CD1c-positive myeloid dendritic cell (primary cell): ENCODE measurements around the gene RCOR2.
A peak's percentile ranks its signal among the peaks of the same experiment; 100 is the strongest.
"Not testable (repeated sequence)": the region's sequence is repeated elsewhere in the genome, so short reads cannot be mapped to it uniquely, and the experiment has no call there.

Source experiments
- DNase-seq: peaks from one replicate; pipeline ENCODE4 v3.0.0-alpha.2; 2016; ENCODE audit errors: extremely low spot score

The RCOR2 gene

GRCh38 chr11:63916837-63917691, at the start of gene RCOR2:
Gene RCOR2 (minus strand): TSS chr11:63917164. CDS start chr11:63916456, 708 bp downstream.
- DNase-seq = peak; percentile 68

- no peak for DNase-seq
Observed at GRCh38 chr11:63966444-63966843, 49.5 kb upstream of the RCOR2 start.

- DNase-seq = not testable (repeated sequence)
Observed at GRCh38 chr11:63963895-63964294, 46.9 kb upstream of the RCOR2 start.

- no peak for DNase-seq
Observed at GRCh38 chr11:63961608-63962412, 44.8 kb upstream of the RCOR2 start.

- no peak for DNase-seq
Observed at GRCh38 chr11:63958008-63958407, 41.0 kb upstream of the RCOR2 start.

GRCh38 chr11:63952570-63952969, 35.6 kb upstream of the RCOR2 start:
- DNase-seq = no peak

- no peak for DNase-seq
Observed at GRCh38 chr11:63951779-63952536, 35.0 kb upstream of the RCOR2 start.

- DNase-seq = peak; percentile 75
Observed at GRCh38 chr11:63945477-63946163, 28.7 kb upstream of the RCOR2 start.

- no peak for DNase-seq
Observed at GRCh38 chr11:63944987-63945386, 28.0 kb upstream of the RCOR2 start.

- DNase-seq = no peak
Observed at GRCh38 chr11:63942803-63943202, 25.8 kb upstream of the RCOR2 start.

GRCh38 chr11:63941901-63942300, 24.9 kb upstream of the RCOR2 start:
- no peak for DNase-seq

- DNase-seq = peak; percentile 65
Observed at GRCh38 chr11:63940786-63941185, 23.8 kb upstream of the RCOR2 start.

GRCh38 chr11:63939397-63939891, 22.5 kb upstream of the RCOR2 start:
- peak; percentile 28 for DNase-seq

GRCh38 chr11:63938479-63939396, 21.8 kb upstream of the RCOR2 start, which contains the start of gene NAA40:
Gene NAA40 (plus strand): TSS chr11:63939002. CDS start chr11:63939097, 95 bp downstream.
- peak; percentile 94 for DNase-seq

- DNase-seq = no peak
Observed at GRCh38 chr11:63937713-63938478, 20.9 kb upstream of the RCOR2 start.

GRCh38 chr11:63933459-63933858, 16.5 kb upstream of the RCOR2 start:
- DNase-seq = no peak

- DNase-seq = no peak
Observed at GRCh38 chr11:63931876-63932275, 14.9 kb upstream of the RCOR2 start.

GRCh38 chr11:63931045-63931444, 14.1 kb upstream of the RCOR2 start:
- no peak for DNase-seq

- DNase-seq = no peak
Observed at GRCh38 chr11:63929616-63930015, 12.7 kb upstream of the RCOR2 start.
